GM12878 (cell line): ENCODE data around the gene GNA15. TPM values are rescaled to one million over a fixed set of nuclear protein-coding genes. Genes with fewer than 3 reads are reported as not detected.
A peak's percentile ranks its signal among the peaks of the same experiment; 100 is the strongest.
"Not testable (repeated sequence)": the region's sequence is repeated elsewhere in the genome, so short reads cannot be mapped to it uniquely, and the experiment has no call there.

Experiments
- ATAC-seq: fragments of 200-7000 bp; cut with Tn5 transposase; 3 replicates; pipeline ENCODE4 v1.9.1; 2020; ENCODE audit warnings: mild to moderate bottlenecking, moderate library complexity
- BruUV-seq: library from RNA; stranded (reverse); fragments of 400-500 nt; replicated peaks from 2 replicates; lab custom pipeline; 2021; lab: Mats Ljungman, UMichigan
- CTCF ChIA-PET: fragments of 300-600 bp; sonication (Branson Sonifier 250); formaldehyde crosslinking; extraction: SDS; loops from one replicate; lab custom pipeline; 2021; ENCODE audit warnings: inconsistent platforms; lab: Yijun Ruan, JAX
- POLR2A ChIA-PET: fragments of 350-600 bp; formaldehyde crosslinking; extraction: SDS; loops from one replicate; lab custom pipeline; 2021; ENCODE audit warnings: inconsistent platforms; lab: Charles Lee
- RAD21 ChIA-PET: fragments of 300-600 bp; sonication (Branson Sonifier 250); formaldehyde crosslinking; loops from one replicate; lab custom pipeline; 2023; ENCODE audit warnings: antibody characterized with exemption; ENCODE audit not compliant: unreplicated experiment; lab: Charles Lee
- SMC1A ChIA-PET: fragments of 300-600 bp; sonication (Branson Sonifier 250); formaldehyde crosslinking; loops from one replicate; lab custom pipeline; 2023; ENCODE audit not compliant: unreplicated experiment, uncharacterized antibody; lab: Charles Lee
- DNase-seq: peaks from one replicate; pipeline ENCODE4 v3.0.0-alpha.2; 2011; ENCODE audit warnings: low read depth, low spot score
- FAIRE-seq: peaks from 3 replicates; lab custom pipeline; 2011; peaks lifted over from hg19 to GRCh38; lab: Jason Lieb, UNC
- H2AFZ ChIP-seq: 2 replicates; pipeline ENCODE4 v1.6.0; 2011; ENCODE audit warnings: low read depth, low read length, control low read depth; ENCODE audit not compliant: control insufficient read depth
- H3K27ac ChIP-seq: 2 replicates; pipeline ENCODE4 v1.5.1; 2011; ENCODE audit warnings: control low read depth; ENCODE audit not compliant: control insufficient read depth, insufficient read depth
- H3K27me3 ChIP-seq, 2 experiments: replicated peaks in 1 of 2; 2 replicates each; pipeline versions ENCODE4 v1.6.0 to v1.6.1; 2011; ENCODE audit warnings: low read length in 1 of 2; ENCODE audit not compliant: control insufficient read depth in 2 of 2, insufficient read depth in 2 of 2
- H3K36me3 ChIP-seq, 2 experiments: 2 replicates each; pipeline ENCODE4 v1.5.1; 2011; ENCODE audit warnings: low read length in 1 of 2; ENCODE audit not compliant: control insufficient read depth in 2 of 2, insufficient read depth in 2 of 2
- H3K4me1 ChIP-seq: 2 replicates; pipeline ENCODE4 v1.6.1; 2011; ENCODE audit warnings: mild to moderate bottlenecking, low read length, moderate library complexity, mixed read lengths; ENCODE audit not compliant: control insufficient read depth, insufficient read depth
- H3K4me2 ChIP-seq: 2 replicates; pipeline ENCODE4 v1.6.0; 2011; ENCODE audit warnings: control low read depth; ENCODE audit not compliant: control insufficient read depth, insufficient read depth
- H3K4me3 ChIP-seq: fragments of 200-600 bp; sonication (generic); 2 replicates; pipeline ENCODE4 v1.5.1; 2016
- H3K79me2 ChIP-seq: 2 replicates; pipeline ENCODE4 v1.6.0; 2011; ENCODE audit warnings: low read length; ENCODE audit not compliant: control insufficient read depth, insufficient read depth
- H3K9ac ChIP-seq: 2 replicates; pipeline ENCODE4 v1.8.0; 2011; ENCODE audit warnings: low read length, control low read depth, mixed read lengths; ENCODE audit not compliant: control insufficient read depth, insufficient read depth
- H3K9me3 ChIP-seq: replicated peaks from 3 replicates; pipeline ENCODE4 v1.5.1; 2011; ENCODE audit warnings: mild to moderate bottlenecking, low read length; ENCODE audit not compliant: control insufficient read depth, insufficient read depth
- H4K20me1 ChIP-seq: 2 replicates; pipeline ENCODE4 v1.6.0; 2011; ENCODE audit not compliant: control insufficient read depth, insufficient read depth
- GATAD2B ChIP-seq: fragments of 450-650 bp; conservative IDR thresholded peaks from 2 replicates; pipeline ENCODE4 v1.6.1; 2017; ENCODE audit warnings: low read depth, mild to moderate bottlenecking, moderate library complexity
- MLLT1 ChIP-seq: fragments of 450-650 bp; IDR thresholded peaks from 2 replicates; pipeline ENCODE4 v1.6.1; 2016; ENCODE audit warnings: mild to moderate bottlenecking
- PAX5 ChIP-seq: IDR thresholded peaks from 2 replicates; pipeline ENCODE4 v1.6.1; 2011; ENCODE audit warnings: low read depth, low read length, borderline replicate concordance
- TARDBP ChIP-seq: IDR thresholded peaks from 2 replicates; pipeline ENCODE4 v1.6.1; 2016; ENCODE audit warnings: borderline replicate concordance
- ZBTB33 ChIP-seq: fragments of 450-650 bp; IDR thresholded peaks from 2 replicates; pipeline ENCODE4 v1.6.1; 2017; ENCODE audit warnings: mild to moderate bottlenecking
- WGBS: methylation state at CpG from one replicate; pipeline ENCODE4 v1.1.6; 2016; ENCODE audit warnings: low lambda C conversion rate; ENCODE audit not compliant: insufficient replicate concordance, insufficient coverage; ENCODE audit errors: missing lambda C conversion rate; 5-methylcytosine and 5-hydroxymethylcytosine counted together
- in situ Hi-C: fragments of 300-500 bp; cut with MboI; formaldehyde crosslinking; loops from 9 replicates; pipeline ENCODE4 v1.14.3; 2018; ENCODE audit warnings: mixed read lengths
- intact Hi-C: fragments of 100-400 bp; cut with micrococcal nuclease; formaldehyde crosslinking; loops from one replicate; pipeline ENCODE4 v1.14.2; 2022; ENCODE audit not compliant: unreplicated experiment
- polyA plus RNA-seq, 11 experiments: library from polyadenylated mRNA; depleted of rRNA in 4 of 11; unstranded in 6 of 11; stranded (reverse) in 5 of 11; fragments of >200 nt; fragmentation: Nextera tagmentation in 4 of 11; fragmentation: Illumina TruSeq in 1 of 11; extraction: Ambion mirVana in 4 of 11; extraction: Trizol in 1 of 11; gene quantifications; 1 replicate in 1 of 11; 2 replicates in 10 of 11; pipeline versions ENCODE4 v1.2.1 to v1.2.3, GENCODE V29; 2011 to 2016; ENCODE audit warnings: inconsistent platforms in 2 of 11, missing spikeins in 2 of 11, low read depth in 1 of 11
- total RNA-seq, 4 experiments: library from RNA; depleted of rRNA in 3 of 4; stranded (reverse); fragments of >200 nt in 3 of 4; fragmentation: Illumina TruSeq in 1 of 4; extraction: Trizol in 1 of 4; gene quantifications; 2 replicates each; pipeline versions ENCODE4 v1.2.1 to v1.2.3, GENCODE V29; 2013 to 2021
- TF ChIP-seq, protein P1 (sequence below): fragments of 450-650 bp; IDR thresholded peaks from 2 replicates; pipeline ENCODE4 v1.6.1; 2016; ENCODE audit warnings: mild to moderate bottlenecking, moderate library complexity, borderline replicate concordance

GNA15 gene
- total and polyA plus RNA-seq, 10 of the 15 experiments (the other 5 are each of a cell fraction or from before 2014, with no cell fraction given): 0.42 to 18.0 (median 9.4) TPM

- DNase-seq, H3K4me3 ChIP-seq, ATAC-seq, H3K27me3 ChIP-seq, BruUV-seq, POLR2A ChIA-PET, H4K20me1 ChIP-seq, intact Hi-C loops, H3K79me2 ChIP-seq, H3K9ac ChIP-seq, RAD21 ChIA-PET, H3K36me3 ChIP-seq, H3K9me3 ChIP-seq, H3K27ac ChIP-seq, H2AFZ ChIP-seq, H3K4me2 ChIP-seq, FAIRE-seq, in situ Hi-C loops: not testable (repeated sequence)
- ChIA-PET SMC1A (interaction anchor here (0.6 kb wide), 1 partner anchor 611 kb away, joined by 4 read pairs; no protein-coding TSS in a partner anchor), CTCF (interaction anchor here (0.7 kb wide), 1 partner anchor 168 kb away, joined by 3 read pairs; no protein-coding TSS in a partner anchor)
- 10% methylated on average over 6 of the region's 6 CpGs for WGBS
- peaks cover 19% of the 10 kb centered on the region for H3K4me1 ChIP-seq
- TF ChIP-seq GATAD2B: 0 out of 2 replicates have a peak, but pooled peaks have one; percentile 1
Observed at GRCh38 chr19:3172673-3173000, 36.8 kb downstream of the GNA15 start.

- Histone ChIP-seq H3K79me2 (peaks cover 39% of the 10 kb centered on the region), H3K9me3 (no peaks in the 10 kb centered on the region), H3K36me3 (no peaks in the 10 kb centered on the region), H3K4me3 (no peak overlapping the region), H3K4me1 (peaks cover 22% of the 10 kb centered on the region), H3K27me3 (no peaks in the 10 kb centered on the region), H2AFZ (peak overlapping the region; percentile 6; the same call in 1 of the 2 replicates), H3K27ac (peak overlapping the region; percentile 69), H4K20me1 (no peaks in the 10 kb centered on the region; the same call in 1 of the 2 replicates), H3K9ac (peak overlapping the region; percentile 42; the same call in 1 of the 2 replicates), H3K4me2 (peak overlapping the region; percentile 75)
- intact Hi-C loops: no loop called here
- FAIRE-seq: no peak
- in situ Hi-C loops: no loop called here
- no peak for ATAC-seq
- WGBS: 24% methylated on average over 17 of the region's 17 CpGs
- RAD21 ChIA-PET: no interaction called here
- SMC1A ChIA-PET: interaction anchor here (0.7 kb wide), 1 partner anchor 11 kb away, joined by 3 read pairs; no protein-coding TSS in a partner anchor
- BruUV-seq: no TSS peak
- DNase-seq: peak; percentile 57
- CTCF ChIA-PET: interaction anchor here (0.5 to 1.0 kb wide), 3 partner anchors 9 to 47 kb away, joined by 3 to 4 read pairs (median 3); no protein-coding TSS in a partner anchor
- POLR2A ChIA-PET: interaction anchor here (0.6 kb wide), 1 partner anchor 123 kb away, joined by 3 read pairs; no protein-coding TSS in a partner anchor
- TF ChIP-seq PAX5 (0 out of 2 replicates have a peak, but pooled peaks have one; percentile 28), MLLT1 (peak; percentile 39), TARDBP (no peak), ZBTB33 (no peak)
- TF ChIP-seq, protein P1, sequence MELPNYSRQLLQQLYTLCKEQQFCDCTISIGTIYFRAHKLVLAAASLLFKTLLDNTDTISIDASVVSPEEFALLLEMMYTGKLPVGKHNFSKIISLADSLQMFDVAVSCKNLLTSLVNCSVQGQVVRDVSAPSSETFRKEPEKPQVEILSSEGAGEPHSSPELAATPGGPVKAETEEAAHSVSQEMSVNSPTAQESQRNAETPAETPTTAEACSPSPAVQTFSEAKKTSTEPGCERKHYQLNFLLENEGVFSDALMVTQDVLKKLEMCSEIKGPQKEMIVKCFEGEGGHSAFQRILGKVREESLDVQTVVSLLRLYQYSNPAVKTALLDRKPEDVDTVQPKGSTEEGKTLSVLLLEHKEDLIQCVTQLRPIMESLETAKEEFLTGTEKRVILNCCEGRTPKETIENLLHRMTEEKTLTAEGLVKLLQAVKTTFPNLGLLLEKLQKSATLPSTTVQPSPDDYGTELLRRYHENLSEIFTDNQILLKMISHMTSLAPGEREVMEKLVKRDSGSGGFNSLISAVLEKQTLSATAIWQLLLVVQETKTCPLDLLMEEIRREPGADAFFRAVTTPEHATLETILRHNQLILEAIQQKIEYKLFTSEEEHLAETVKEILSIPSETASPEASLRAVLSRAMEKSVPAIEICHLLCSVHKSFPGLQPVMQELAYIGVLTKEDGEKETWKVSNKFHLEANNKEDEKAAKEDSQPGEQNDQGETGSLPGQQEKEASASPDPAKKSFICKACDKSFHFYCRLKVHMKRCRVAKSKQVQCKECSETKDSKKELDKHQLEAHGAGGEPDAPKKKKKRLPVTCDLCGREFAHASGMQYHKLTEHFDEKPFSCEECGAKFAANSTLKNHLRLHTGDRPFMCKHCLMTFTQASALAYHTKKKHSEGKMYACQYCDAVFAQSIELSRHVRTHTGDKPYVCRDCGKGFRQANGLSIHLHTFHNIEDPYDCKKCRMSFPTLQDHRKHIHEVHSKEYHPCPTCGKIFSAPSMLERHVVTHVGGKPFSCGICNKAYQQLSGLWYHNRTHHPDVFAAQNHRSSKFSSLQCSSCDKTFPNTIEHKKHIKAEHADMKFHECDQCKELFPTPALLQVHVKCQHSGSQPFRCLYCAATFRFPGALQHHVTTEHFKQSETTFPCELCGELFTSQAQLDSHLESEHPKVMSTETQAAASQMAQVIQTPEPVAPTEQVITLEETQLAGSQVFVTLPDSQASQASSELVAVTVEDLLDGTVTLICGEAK: no peak
Observed at GRCh38 chr19:3175781-3176714, 40.2 kb downstream of the GNA15 start.
